Erythroblast (primary cell): ENCODE measurements around the gene MED12L.

Source experiments
- GATA1 ChIP-seq: IDR thresholded peaks from 2 replicates; pipeline ENCODE4 v1.6.1; 2011; ENCODE audit warnings: low read depth, mild to moderate bottlenecking, control low read depth, low read length, moderate library complexity
- POLR2A ChIP-seq: IDR thresholded peaks from 2 replicates; pipeline ENCODE4 v1.6.1; 2011; ENCODE audit warnings: mild to moderate bottlenecking, low read length

- TF ChIP-seq POLR2A (no peak), GATA1 (no peak)
Observed at GRCh38 chr3:151402349-151402748, 316.9 kb downstream of the MED12L start.
